ENCODE results near the gene SLX4IP.
"Not testable (repeated sequence)": the region's sequence is repeated elsewhere in the genome, so short reads cannot be mapped to it uniquely, and the experiment has no call there.

DNA sequence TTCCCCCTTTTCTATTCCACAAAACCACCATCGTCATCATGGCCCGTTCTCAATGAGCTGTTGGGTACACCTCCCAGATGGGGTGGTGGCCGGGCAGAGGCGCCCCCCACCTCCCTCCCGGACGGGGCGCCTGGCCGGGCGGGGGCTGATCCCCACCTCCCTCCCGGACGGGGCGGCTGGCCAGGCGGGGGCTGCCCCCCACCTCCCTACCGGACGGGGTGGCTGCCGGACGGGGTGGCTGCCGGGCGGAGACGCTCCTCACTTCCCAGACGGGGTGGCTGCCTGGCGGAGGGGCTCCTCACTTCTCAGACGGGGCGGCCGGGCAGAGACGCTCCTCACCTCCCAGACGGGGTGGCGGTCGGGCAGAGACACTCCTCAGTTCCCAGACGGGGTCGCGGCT lies 40.4 kb upstream of the SLX4IP start:
- TF ChIP-seq, protein P1, sequence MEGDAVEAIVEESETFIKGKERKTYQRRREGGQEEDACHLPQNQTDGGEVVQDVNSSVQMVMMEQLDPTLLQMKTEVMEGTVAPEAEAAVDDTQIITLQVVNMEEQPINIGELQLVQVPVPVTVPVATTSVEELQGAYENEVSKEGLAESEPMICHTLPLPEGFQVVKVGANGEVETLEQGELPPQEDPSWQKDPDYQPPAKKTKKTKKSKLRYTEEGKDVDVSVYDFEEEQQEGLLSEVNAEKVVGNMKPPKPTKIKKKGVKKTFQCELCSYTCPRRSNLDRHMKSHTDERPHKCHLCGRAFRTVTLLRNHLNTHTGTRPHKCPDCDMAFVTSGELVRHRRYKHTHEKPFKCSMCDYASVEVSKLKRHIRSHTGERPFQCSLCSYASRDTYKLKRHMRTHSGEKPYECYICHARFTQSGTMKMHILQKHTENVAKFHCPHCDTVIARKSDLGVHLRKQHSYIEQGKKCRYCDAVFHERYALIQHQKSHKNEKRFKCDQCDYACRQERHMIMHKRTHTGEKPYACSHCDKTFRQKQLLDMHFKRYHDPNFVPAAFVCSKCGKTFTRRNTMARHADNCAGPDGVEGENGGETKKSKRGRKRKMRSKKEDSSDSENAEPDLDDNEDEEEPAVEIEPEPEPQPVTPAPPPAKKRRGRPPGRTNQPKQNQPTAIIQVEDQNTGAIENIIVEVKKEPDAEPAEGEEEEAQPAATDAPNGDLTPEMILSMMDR (IDR thresholded peaks at IDR 0.05; ENCODE audit: extremely low read depth in 1 of 2, insufficient read depth in 1 of 2, low read depth in 1 of 2, low read length in 2 of 2): not testable (repeated sequence)
- TF ChIP-seq, protein P2, sequence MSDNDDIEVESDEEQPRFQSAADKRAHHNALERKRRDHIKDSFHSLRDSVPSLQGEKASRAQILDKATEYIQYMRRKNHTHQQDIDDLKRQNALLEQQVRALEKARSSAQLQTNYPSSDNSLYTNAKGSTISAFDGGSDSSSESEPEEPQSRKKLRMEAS (IDR thresholded peaks at IDR 0.05; ENCODE audit: insufficient read depth, insufficient read length): not testable (repeated sequence)
- TF ChIP-seq POLR2A (IDR thresholded peaks at IDR 0.05; ENCODE audit: low read depth, low read length): not testable (repeated sequence)
